B cell (primary cell): ENCODE data around the gene TTLL5. TPM values are rescaled to one million over a fixed set of nuclear protein-coding genes. Genes with fewer than 3 reads are reported as not detected.

Experiments used
- ATAC-seq: fragments of 200-7000 bp; cut with Tn5 transposase; one replicate; pipeline ENCODE4 v1.10.0; 2021; ENCODE audit warnings: low read depth, mild to moderate bottlenecking, moderate number of reproducible peaks, moderate library complexity
- CTCF ChIA-PET: fragments of 350-600 bp; sonication (Branson Sonifier 250); formaldehyde crosslinking; loops from one replicate; lab custom pipeline; 2021; ENCODE audit warnings: antibody characterized with exemption, inconsistent platforms; lab: Charles Lee
- POLR2A ChIA-PET: fragments of 350-600 bp; sonication (Branson Sonifier 250); formaldehyde crosslinking; loops from one replicate; lab custom pipeline; 2021; ENCODE audit warnings: antibody characterized with exemption; lab: Charles Lee
- DNase-seq: peaks from one replicate; pipeline ENCODE4 v3.0.0; 2013
- H2AFZ ChIP-seq: 2 replicates; pipeline ENCODE4 v1.6.1; 2012; ENCODE audit warnings: mild to moderate bottlenecking, low read depth, low read length; ENCODE audit not compliant: insufficient read depth, poor library complexity, severe bottlenecking
- H3K27ac ChIP-seq, 2 donors: 1 replicate in 1 of 2; 2 replicates in 1 of 2; pipeline ENCODE4 v1.5.1; 2012 to 2013; ENCODE audit warnings: low read length in 2 of 2, mild to moderate bottlenecking in 2 of 2, moderate library complexity in 1 of 2
- H3K27me3 ChIP-seq, 4 experiments: fragments of 200-600 bp in 1 of 4; sonication (generic) in 1 of 4; replicated peaks in 1 of 4; 1 replicate in 2 of 4; 2 replicates in 2 of 4; pipeline versions ENCODE4 v1.6.1 to v1.7.0; 2013 to 2016; ENCODE audit warnings: low read length in 3 of 4, mild to moderate bottlenecking in 2 of 4, mixed read lengths in 1 of 4, moderate library complexity in 1 of 4; ENCODE audit not compliant: insufficient read depth in 4 of 4, control insufficient read depth in 3 of 4; ENCODE audit errors: control extremely low read depth in 1 of 4
- H3K36me3 ChIP-seq, 2 experiments: replicated peaks in 1 of 2; 1 replicate in 1 of 2; 2 replicates in 1 of 2; pipeline versions ENCODE4 v1.6.1 to v1.7.1; 2013; ENCODE audit warnings: low read length in 1 of 2; ENCODE audit not compliant: insufficient read depth in 2 of 2, control insufficient read depth in 1 of 2; ENCODE audit errors: control extremely low read depth in 1 of 2, extremely low read depth in 1 of 2
- H3K4me1 ChIP-seq, 2 donors: fragments of 200-600 bp in 1 of 2; sonication (generic) in 1 of 2; 1 replicate in 1 of 2; 2 replicates in 1 of 2; pipeline versions ENCODE4 v1.5.1 to v1.6.1; 2013 to 2017; ENCODE audit warnings: low read length in 2 of 2; ENCODE audit not compliant: control insufficient read depth in 2 of 2, insufficient read depth in 2 of 2
- H3K4me2 ChIP-seq: replicated peaks from 2 replicates; pipeline ENCODE3; 2012; ENCODE audit warnings: mild to moderate bottlenecking, low read depth, low read length; ENCODE audit not compliant: poor library complexity, severe bottlenecking
- H3K4me3 ChIP-seq, 5 experiments: fragments of 200-600 bp in 1 of 5; sonication (generic) in 1 of 5; 1 replicate in 3 of 5; 2 replicates in 2 of 5; pipeline versions ENCODE4 v1.5.1 to v1.7.0; 2011 to 2016; ENCODE audit warnings: low read length in 4 of 5, mild to moderate bottlenecking in 4 of 5, low read depth in 2 of 5, control low read depth in 1 of 5, moderate library complexity in 1 of 5; ENCODE audit not compliant: insufficient read depth in 1 of 5; ENCODE audit errors: control extremely low read depth in 1 of 5, extremely low read depth in 1 of 5
- H3K79me2 ChIP-seq: fragments of 200-600 bp; sonication (generic); one replicate; pipeline ENCODE4 v1.6.0; 2016; ENCODE audit warnings: low read length; ENCODE audit not compliant: control insufficient read depth, insufficient read depth
- H3K9ac ChIP-seq: fragments of 200-600 bp; sonication (generic); 2 replicates; pipeline ENCODE4 v1.6.1; 2017; ENCODE audit warnings: mild to moderate bottlenecking, low read length, moderate library complexity
- H3K9me3 ChIP-seq, 3 donors: one replicate each; pipeline versions ENCODE4 v1.6.1 to v1.7.1; 2013; ENCODE audit warnings: low read length in 2 of 3; ENCODE audit not compliant: control insufficient read depth in 2 of 3, insufficient read depth in 1 of 3; ENCODE audit errors: control extremely low read depth in 1 of 3
- H4K20me1 ChIP-seq: 2 replicates; pipeline ENCODE4 v1.6.0; 2012; ENCODE audit warnings: mild to moderate bottlenecking, low read length; ENCODE audit not compliant: insufficient read depth, control insufficient read depth, poor library complexity, severe bottlenecking
- H3K27ac Mint-ChIP-seq: one replicate; pipeline ENCODE4 v1.8.0; 2021; ENCODE audit warnings: mixed read lengths
- H3K27me3 Mint-ChIP-seq: one replicate; pipeline ENCODE4 v1.8.0; 2021; ENCODE audit warnings: mixed read lengths
- H3K4me1 Mint-ChIP-seq: one replicate; pipeline ENCODE4 v1.8.0; 2021; ENCODE audit warnings: mixed read lengths
- H3K4me3 Mint-ChIP-seq: one replicate; pipeline ENCODE4 v1.8.0; 2021; ENCODE audit warnings: mixed read lengths
- H3K9me3 Mint-ChIP-seq: one replicate; pipeline ENCODE4 v1.8.0; 2022; ENCODE audit warnings: mixed read lengths; ENCODE audit not compliant: insufficient read depth
- CTCF ChIP-seq: fragments of 200-600 bp; IDR thresholded peaks from one replicate; pipeline ENCODE4 v1.8.0; 2022; ENCODE audit warnings: antibody characterized with exemption, mild to moderate bottlenecking
- EZH2 ChIP-seq: IDR thresholded peaks from 2 replicates; pipeline ENCODE4 v1.6.1; 2012; ENCODE audit warnings: borderline replicate concordance, low read depth, mild to moderate bottlenecking, moderate library complexity, low read length; ENCODE audit not compliant: insufficient read depth, poor library complexity, severe bottlenecking
- WGBS: methylation state at CpG from one replicate; pipeline ENCODE4 v1.1.5; 2013; ENCODE audit warnings: missing lambda C conversion rate; ENCODE audit not compliant: insufficient coverage; 5-methylcytosine and 5-hydroxymethylcytosine counted together
- intact Hi-C: fragments of 100-400 bp; cut with micrococcal nuclease; formaldehyde crosslinking; loops from one replicate; pipeline ENCODE4 v1.10.0; 2022
- polyA plus RNA-seq: library from polyadenylated mRNA; depleted of rRNA; stranded (reverse); fragments of >200 nt; gene quantifications from 2 replicates; pipeline ENCODE4 v1.2.3, GENCODE V29; 2012
- total RNA-seq, 2 donors: library from RNA; stranded (reverse); fragments of 120-200 nt in 1 of 2; gene quantifications; 1 replicate in 1 of 2; 2 replicates in 1 of 2; pipeline versions ENCODE4 v1.2.3 to v1.2.4, GENCODE V29; 2013 to 2022

Gene TTLL5
- total and polyA plus RNA-seq, 2 donors (not counting 1 experiment from before 2014, with no cell fraction given): 10.9 to 50.9 TPM

- H3K4me3 Mint-ChIP-seq: no peak overlapping the region
- no peak for TF ChIP-seq EZH2
- no peak for TF ChIP-seq CTCF
- no peak overlapping the region for H2AFZ ChIP-seq
- intact Hi-C loops: no loop called here
- no peaks in the 10 kb centered on the region for H4K20me1 ChIP-seq
- no peak overlapping the region for H3K27ac ChIP-seq
- ATAC-seq: no peak
- no peaks in the 10 kb centered on the region for H3K9me3 ChIP-seq
- no peaks in the 10 kb centered on the region for H3K9me3 Mint-ChIP-seq
- no CpG with 5 or more reads among the region's 2 CpGs for WGBS
- ChIA-PET CTCF (no interaction called here), POLR2A (no interaction called here)
- H3K27me3 ChIP-seq: no peaks in the 10 kb centered on the region
- no peak overlapping the region for H3K27ac Mint-ChIP-seq
- no peak overlapping the region for H3K4me2 ChIP-seq
- H3K4me3 ChIP-seq: no peak overlapping the region
- H3K79me2 ChIP-seq: no peaks in the 10 kb centered on the region
- H3K36me3 ChIP-seq: peaks cover 0 to 6% of the 10 kb centered on the region in 2 experiments
- peaks cover 2% of the 10 kb centered on the region for H3K4me1 Mint-ChIP-seq
- no peaks in the 10 kb centered on the region for H3K4me1 ChIP-seq
- no peak for DNase-seq
- no peak overlapping the region for H3K9ac ChIP-seq
- no peaks in the 10 kb centered on the region for H3K27me3 Mint-ChIP-seq
These were observed 160.9 kb downstream of the TTLL5 start for GRCh38 chr14:75821831-75822521.

GRCh38 chr14:75822522-75823141 lies 161.6 kb downstream of the TTLL5 start:
- no peaks in the 10 kb centered on the region for H3K27me3 ChIP-seq
- intact Hi-C loops: no loop called here
- no peak overlapping the region for H3K4me2 ChIP-seq
- ChIA-PET CTCF (no interaction called here), POLR2A (no interaction called here)
- H4K20me1 ChIP-seq: no peaks in the 10 kb centered on the region
- DNase-seq: no peak
- no peaks in the 10 kb centered on the region for H3K9me3 ChIP-seq
- 98% methylated on average over 6 of the region's 7 CpGs for WGBS
- Mint-ChIP-seq H3K4me3 (no peak overlapping the region), H3K4me1 (peaks cover 2% of the 10 kb centered on the region), H3K27ac (no peak overlapping the region), H3K27me3 (no peaks in the 10 kb centered on the region), H3K9me3 (no peaks in the 10 kb centered on the region)
- TF ChIP-seq EZH2: no peak
- no peak for TF ChIP-seq CTCF
- H3K9ac ChIP-seq: no peak overlapping the region
- ATAC-seq: no peak
- no peak overlapping the region for H2AFZ ChIP-seq
- no peaks in the 10 kb centered on the region for H3K79me2 ChIP-seq
- H3K27ac ChIP-seq: no peak overlapping the region
- peaks cover 0 to 6% of the 10 kb centered on the region in 2 experiments for H3K36me3 ChIP-seq
- no peak overlapping the region for H3K4me3 ChIP-seq
- no peaks in the 10 kb centered on the region for H3K4me1 ChIP-seq
